IgD-negative memory B cell (primary cell): ENCODE results near the gene SEC22C. TPM values are rescaled to one million over a fixed set of nuclear protein-coding genes. Genes with fewer than 3 reads are reported as not detected.

Source experiments
- H3K27ac Mint-ChIP-seq, 3 donors: one replicate each; pipeline ENCODE4 v1.8.0; 2020 to 2022; ENCODE audit warnings: mild to moderate bottlenecking in 3 of 3, mixed read lengths in 3 of 3, moderate library complexity in 1 of 3
- H3K27me3 Mint-ChIP-seq: one replicate; pipeline ENCODE4 v1.8.0; 2021; ENCODE audit warnings: mixed read lengths
- H3K36me3 Mint-ChIP-seq: one replicate; pipeline ENCODE4 v1.8.0; 2020; ENCODE audit warnings: mild to moderate bottlenecking, mixed read lengths
- H3K4me1 Mint-ChIP-seq, 3 donors: one replicate each; pipeline ENCODE4 v1.8.0; 2020 to 2022; ENCODE audit warnings: mixed read lengths in 3 of 3, mild to moderate bottlenecking in 1 of 3
- H3K4me3 Mint-ChIP-seq, 4 donors: one replicate each; pipeline ENCODE4 v1.8.0; 2020 to 2022; ENCODE audit warnings: mild to moderate bottlenecking in 4 of 4, mixed read lengths in 4 of 4, moderate library complexity in 3 of 4
- H3K9me3 Mint-ChIP-seq, 3 donors: one replicate each; pipeline ENCODE4 v1.8.0; 2020 to 2021; ENCODE audit warnings: mixed read lengths in 3 of 3, mild to moderate bottlenecking in 1 of 3
- polyA plus RNA-seq: library from polyadenylated mRNA; unstranded; fragments of 300-500 nt; fragmentation: Illumina TruSeq; gene quantifications from one replicate; pipeline ENCODE4 v1.2.3, GENCODE V29; 2021

Gene SEC22C
- polyA plus RNA-seq, 1 donor from 2014 or later = 30.1 TPM

DNA sequence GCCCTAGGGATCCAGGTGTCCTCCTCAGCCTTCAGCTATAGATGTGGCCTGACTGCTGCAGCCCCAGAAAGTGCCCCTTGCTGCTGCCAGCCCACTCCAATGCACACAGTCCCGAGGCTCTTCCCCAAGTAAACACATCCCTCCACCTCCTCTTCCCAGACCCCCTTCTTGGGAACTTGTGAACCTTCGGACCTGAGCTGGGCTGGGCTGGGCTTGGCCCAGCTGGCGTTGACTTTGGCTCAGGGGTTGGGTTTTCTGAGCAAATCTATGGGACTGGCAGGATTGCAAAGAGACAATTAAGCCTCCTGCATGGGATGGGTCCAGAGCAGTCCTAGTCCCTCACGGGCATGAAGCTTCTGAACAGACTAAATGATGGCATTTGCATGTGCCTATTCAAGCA lies 64.7 kb downstream of the SEC22C start:
- H3K27me3 Mint-ChIP-seq = no peaks in the 10 kb centered on the region
- no peaks in the 10 kb centered on the region for H3K9me3 Mint-ChIP-seq
- H3K4me1 Mint-ChIP-seq = no peaks in the 10 kb centered on the region
- H3K4me3 Mint-ChIP-seq = no peak overlapping the region
- H3K36me3 Mint-ChIP-seq = peaks cover 5% of the 10 kb centered on the region
- H3K27ac Mint-ChIP-seq = no peak overlapping the region

DNA sequence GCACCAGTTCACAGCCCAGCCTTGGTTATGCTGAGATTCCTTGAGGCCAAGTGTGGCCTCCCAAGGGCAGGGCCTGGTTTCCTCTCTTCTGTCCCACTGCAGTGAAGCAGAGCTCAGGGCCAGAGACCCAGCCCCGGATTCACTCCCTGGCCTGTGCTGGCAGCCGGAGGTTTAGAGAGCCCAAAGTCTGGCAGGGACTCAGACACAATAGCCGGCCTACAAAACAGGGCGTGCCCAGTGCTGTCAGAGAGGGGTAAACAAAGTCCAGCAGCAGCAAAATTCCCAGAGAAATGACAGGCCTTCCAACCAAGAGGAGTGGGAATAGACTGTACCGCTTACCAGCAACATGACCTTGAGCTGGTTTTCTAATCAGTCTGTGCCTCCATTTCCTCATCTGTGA lies 65.3 kb downstream of the SEC22C start:
- peaks cover 2 to 6% (median 3%) of the 10 kb centered on the region in 3 donors for H3K4me1 Mint-ChIP-seq
- no peak overlapping the region for H3K27ac Mint-ChIP-seq

DNA sequence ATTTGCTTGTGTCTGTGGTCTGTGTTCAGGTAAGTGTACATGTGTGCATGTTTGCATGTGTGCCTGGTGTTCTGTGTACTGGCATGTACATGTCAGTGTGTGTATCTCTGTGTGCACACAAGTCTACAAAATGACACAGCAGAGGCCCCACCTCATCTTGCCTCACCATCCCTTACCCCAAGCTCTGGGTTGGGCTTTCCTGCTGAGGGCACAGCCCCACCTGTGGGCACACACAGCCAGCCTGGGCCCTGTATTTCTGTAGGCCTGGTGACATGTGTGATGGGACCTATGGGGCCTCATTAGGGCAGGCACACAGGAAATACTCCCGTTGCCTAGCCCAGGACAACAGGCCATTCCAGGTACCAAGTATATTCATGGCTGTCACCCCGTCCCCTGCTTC lies 65.8 kb downstream of the SEC22C start:
- Mint-ChIP-seq H3K36me3 (peaks cover 5% of the 10 kb centered on the region), H3K27me3 (no peaks in the 10 kb centered on the region), H3K4me3 (no peak overlapping the region), H3K9me3 (no peaks in the 10 kb centered on the region), H3K27ac (no peak overlapping the region), H3K4me1 (peaks cover 5 to 8% (median 6%) of the 10 kb centered on the region in 3 donors)

More for the DNA sequence above, 65.3 kb downstream of the SEC22C start:
- Mint-ChIP-seq H3K4me3 (no peak overlapping the region), H3K36me3 (peaks cover 5% of the 10 kb centered on the region), H3K9me3 (no peaks in the 10 kb centered on the region), H3K27me3 (no peaks in the 10 kb centered on the region)

- H3K4me3 Mint-ChIP-seq = no peak overlapping the region
- peaks cover 5 to 8% (median 6%) of the 10 kb centered on the region in 3 donors for H3K4me1 Mint-ChIP-seq
- H3K27me3 Mint-ChIP-seq = no peaks in the 10 kb centered on the region
- peaks cover 5% of the 10 kb centered on the region for H3K36me3 Mint-ChIP-seq
- no peak overlapping the region for H3K27ac Mint-ChIP-seq
- no peaks in the 10 kb centered on the region for H3K9me3 Mint-ChIP-seq
Observed at GRCh38 chr3:42515391-42515916, 66.3 kb downstream of the SEC22C start.

DNA sequence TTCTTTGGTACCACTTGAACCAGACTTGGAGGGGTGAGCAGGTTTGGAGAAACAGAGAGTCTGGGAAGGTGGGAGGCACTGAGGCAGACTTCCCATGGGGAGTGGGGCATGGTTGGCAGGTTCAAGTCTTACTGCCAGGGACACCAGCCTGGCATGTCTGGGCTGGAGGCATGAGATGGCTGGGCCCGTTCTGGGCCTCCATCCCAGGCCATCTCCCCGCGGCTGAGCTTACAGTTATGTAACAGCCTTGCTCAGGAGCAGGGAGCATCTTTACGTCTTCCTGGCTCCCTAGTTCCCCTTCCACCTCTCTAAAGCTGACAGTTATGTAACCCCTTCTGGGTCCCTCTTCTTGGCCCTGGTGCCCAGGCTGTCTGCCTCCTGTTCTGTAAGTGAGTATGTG lies 66.9 kb downstream of the SEC22C start:
- peaks cover 3% of the 10 kb centered on the region for H3K27me3 Mint-ChIP-seq
- no peak overlapping the region for H3K4me3 Mint-ChIP-seq
- no peaks in the 10 kb centered on the region for H3K9me3 Mint-ChIP-seq
- peaks cover 4% of the 10 kb centered on the region for H3K36me3 Mint-ChIP-seq
- no peak overlapping the region for H3K27ac Mint-ChIP-seq
- H3K4me1 Mint-ChIP-seq = peaks cover 5 to 8% (median 6%) of the 10 kb centered on the region in 3 donors

GRCh38 chr3:42513521-42513920 lies 68.2 kb downstream of the SEC22C start:
- Mint-ChIP-seq H3K36me3 (peaks cover 2% of the 10 kb centered on the region), H3K27ac (no peak overlapping the region), H3K4me3 (no peak overlapping the region), H3K4me1 (peaks cover 5 to 8% (median 6%) of the 10 kb centered on the region in 3 donors), H3K27me3 (peaks cover 5% of the 10 kb centered on the region), H3K9me3 (no peaks in the 10 kb centered on the region)

DNA sequence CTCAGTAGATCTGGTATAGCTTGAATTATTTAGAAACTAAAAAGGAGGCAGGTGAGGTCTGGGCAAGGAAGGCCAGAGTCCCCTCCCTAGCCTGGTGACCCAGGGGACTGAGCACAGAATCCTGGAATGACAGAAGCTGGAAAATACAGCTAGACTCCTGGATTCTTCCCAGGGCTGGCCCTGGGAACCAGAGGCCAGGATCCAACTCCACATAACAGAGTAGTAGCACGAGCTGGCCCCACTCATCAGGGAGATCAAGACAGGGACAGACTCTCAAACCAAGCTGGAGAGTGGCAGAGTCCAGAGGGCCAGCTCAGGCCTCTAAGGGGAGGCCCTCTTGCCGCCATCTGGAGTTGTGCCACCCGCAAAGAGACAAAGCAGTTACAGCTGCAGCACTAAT lies 68.6 kb downstream of the SEC22C start:
- no peak overlapping the region for H3K27ac Mint-ChIP-seq
- peaks cover 2% of the 10 kb centered on the region for H3K36me3 Mint-ChIP-seq
- peaks cover 5 to 8% (median 6%) of the 10 kb centered on the region in 3 donors for H3K4me1 Mint-ChIP-seq
- H3K9me3 Mint-ChIP-seq = no peaks in the 10 kb centered on the region
- H3K4me3 Mint-ChIP-seq = peak overlapping the region in 1 of 4 donors; percentile 13
- H3K27me3 Mint-ChIP-seq = peaks cover 5% of the 10 kb centered on the region

DNA sequence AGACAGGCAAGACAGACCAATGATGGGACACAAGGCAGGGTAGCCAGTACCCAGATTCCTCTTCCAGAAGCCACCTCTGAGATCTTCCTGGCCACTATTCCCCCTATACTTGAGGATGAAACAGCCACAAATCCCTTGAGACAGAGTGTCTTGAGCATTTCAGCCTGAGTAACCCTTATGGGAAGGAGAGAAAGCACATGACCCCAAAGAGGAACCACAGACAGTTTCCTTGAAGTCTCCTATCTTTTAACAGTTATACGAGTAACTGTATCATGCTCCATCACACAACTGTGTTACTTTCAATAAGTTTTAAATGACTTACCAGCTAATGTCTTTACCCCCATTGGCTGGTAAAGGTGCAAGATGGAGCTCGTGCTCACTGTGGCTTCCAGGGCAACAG lies 70.0 kb downstream of the SEC22C start:
- H3K36me3 Mint-ChIP-seq = peaks cover 2% of the 10 kb centered on the region
- H3K27me3 Mint-ChIP-seq = peaks cover 5% of the 10 kb centered on the region
- H3K4me3 Mint-ChIP-seq = no peak overlapping the region
- peaks cover 5 to 10% (median 6%) of the 10 kb centered on the region in 3 donors for H3K4me1 Mint-ChIP-seq
- no peaks in the 10 kb centered on the region for H3K9me3 Mint-ChIP-seq
- peak overlapping the region in 1 of 3 donors; percentile 13 for H3K27ac Mint-ChIP-seq

DNA sequence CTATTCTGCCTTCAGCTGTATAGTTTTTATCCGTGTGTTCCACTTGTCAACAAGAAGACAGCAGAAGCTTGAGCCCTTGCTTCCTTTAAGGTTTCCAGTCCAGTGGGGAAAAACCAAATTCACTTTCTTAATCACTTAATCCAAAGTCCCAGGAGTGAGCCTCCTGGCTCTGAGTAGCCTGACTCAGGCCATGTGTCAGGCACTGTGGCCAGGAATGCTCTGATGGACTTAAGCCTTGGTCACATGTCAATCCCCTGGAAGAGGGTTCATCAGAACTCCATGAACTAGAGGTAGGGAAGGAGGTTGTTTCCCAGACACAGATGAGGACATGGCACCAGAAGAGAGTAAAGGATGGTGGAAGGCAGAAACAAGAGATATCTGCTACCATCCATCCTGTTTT lies 70.6 kb downstream of the SEC22C start:
- Mint-ChIP-seq H3K4me1 (peaks cover 5 to 11% (median 6%) of the 10 kb centered on the region in 3 donors), H3K27me3 (peaks cover 5% of the 10 kb centered on the region), H3K27ac (no peak overlapping the region), H3K4me3 (no peak overlapping the region), H3K9me3 (no peaks in the 10 kb centered on the region), H3K36me3 (peaks cover 2% of the 10 kb centered on the region)

DNA sequence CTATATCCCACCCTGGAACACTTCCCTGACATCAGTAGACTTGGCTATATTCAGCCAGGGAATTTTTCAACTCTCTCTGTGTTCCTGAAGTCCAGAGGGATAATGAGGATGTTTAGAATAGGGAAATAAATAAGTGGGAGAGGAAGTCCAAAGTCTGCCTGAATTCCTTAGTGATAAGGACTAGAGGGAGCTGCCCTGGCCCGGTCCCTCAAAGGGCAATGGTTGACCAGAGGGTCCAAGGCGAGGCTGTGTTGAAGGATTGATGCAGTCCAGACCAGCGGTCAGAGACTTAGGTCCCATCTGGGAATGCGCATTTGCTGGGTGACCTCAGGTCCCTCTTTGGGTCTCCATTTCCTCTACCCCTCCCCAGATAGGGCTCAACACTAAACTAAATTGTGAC lies 71.4 kb downstream of the SEC22C start:
- H3K36me3 Mint-ChIP-seq = peaks cover 2% of the 10 kb centered on the region
- peaks cover 5 to 11% (median 6%) of the 10 kb centered on the region in 3 donors for H3K4me1 Mint-ChIP-seq
- H3K4me3 Mint-ChIP-seq = no peak overlapping the region
- no peak overlapping the region for H3K27ac Mint-ChIP-seq
- H3K9me3 Mint-ChIP-seq = no peaks in the 10 kb centered on the region
- H3K27me3 Mint-ChIP-seq = peaks cover 5% of the 10 kb centered on the region

- Mint-ChIP-seq H3K36me3 (peaks cover 2% of the 10 kb centered on the region), H3K4me1 (peaks cover 5 to 11% (median 6%) of the 10 kb centered on the region in 3 donors), H3K4me3 (no peak overlapping the region), H3K9me3 (no peaks in the 10 kb centered on the region), H3K27me3 (peaks cover 5% of the 10 kb centered on the region), H3K27ac (no peak overlapping the region)
Observed at GRCh38 chr3:42509111-42509510, 72.7 kb downstream of the SEC22C start.

GRCh38 chr3:42508562-42508961 lies 73.2 kb downstream of the SEC22C start:
- Mint-ChIP-seq H3K4me1 (peaks cover 5 to 11% (median 6%) of the 10 kb centered on the region in 3 donors), H3K36me3 (peaks cover under 1% of the 10 kb centered on the region), H3K27ac (no peak overlapping the region)

GRCh38 chr3:42507761-42508335 lies 73.9 kb downstream of the SEC22C start:
- peaks cover 5% of the 10 kb centered on the region for H3K27me3 Mint-ChIP-seq
- H3K4me1 Mint-ChIP-seq = peaks cover 5 to 11% (median 10%) of the 10 kb centered on the region in 3 donors
- no peaks in the 10 kb centered on the region for H3K9me3 Mint-ChIP-seq
- H3K4me3 Mint-ChIP-seq = no peak overlapping the region
- no peak overlapping the region for H3K27ac Mint-ChIP-seq
- H3K36me3 Mint-ChIP-seq = no peaks in the 10 kb centered on the region

More at GRCh38 chr3:42508562-42508961, 73.2 kb downstream of the SEC22C start:
- peaks cover 5% of the 10 kb centered on the region for H3K27me3 Mint-ChIP-seq
- H3K4me3 Mint-ChIP-seq = no peak overlapping the region
- no peaks in the 10 kb centered on the region for H3K9me3 Mint-ChIP-seq

DNA sequence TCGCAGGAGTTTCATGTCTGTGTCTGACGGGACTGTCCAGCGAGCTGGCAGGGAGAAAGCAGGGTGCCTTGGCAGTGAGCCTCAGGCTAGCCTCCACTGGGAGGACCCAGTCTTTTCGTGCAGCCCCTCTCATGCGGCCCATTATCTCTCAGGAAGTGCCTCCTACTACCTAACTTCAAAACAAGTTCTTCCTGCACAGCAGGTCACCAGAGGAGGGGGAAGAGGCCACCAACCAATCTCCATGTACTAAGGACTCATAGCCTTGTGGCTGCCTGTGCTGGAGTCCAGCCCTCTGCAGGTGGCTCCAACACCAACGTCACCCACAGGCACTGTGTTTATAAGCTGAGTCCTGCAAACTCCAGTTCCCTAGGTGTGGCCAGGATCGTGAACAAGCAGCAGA lies 74.5 kb downstream of the SEC22C start:
- H3K4me1 Mint-ChIP-seq = peaks cover 5 to 11% (median 10%) of the 10 kb centered on the region in 3 donors
- H3K4me3 Mint-ChIP-seq = peak overlapping the region in 1 of 4 donors; percentile 38
- no peaks in the 10 kb centered on the region for H3K36me3 Mint-ChIP-seq
- H3K27me3 Mint-ChIP-seq = peaks cover 5% of the 10 kb centered on the region
- no peaks in the 10 kb centered on the region for H3K9me3 Mint-ChIP-seq
- H3K27ac Mint-ChIP-seq = no peak overlapping the region

- no peaks in the 10 kb centered on the region for H3K9me3 Mint-ChIP-seq
- peaks cover 4 to 8% (median 4%) of the 10 kb centered on the region in 3 donors for H3K4me1 Mint-ChIP-seq
- peaks cover 11% of the 10 kb centered on the region for H3K27me3 Mint-ChIP-seq
- no peak overlapping the region for H3K27ac Mint-ChIP-seq
- H3K36me3 Mint-ChIP-seq = no peaks in the 10 kb centered on the region
- no peak overlapping the region for H3K4me3 Mint-ChIP-seq
Observed at GRCh38 chr3:42505849-42506410, 75.8 kb downstream of the SEC22C start.
